Measurements from ENCODE around the gene RBM43. TPM values are rescaled to one million over a fixed set of nuclear protein-coding genes. Genes with fewer than 3 reads are reported as not detected.
"Not testable (repeated sequence)": the region's sequence is repeated elsewhere in the genome, so short reads cannot be mapped to it uniquely, and the experiment has no call there.

The RBM43 gene
- total RNA-seq, 2 donors from 2014 or later, result 2.0 to 5.3 TPM

DNA sequence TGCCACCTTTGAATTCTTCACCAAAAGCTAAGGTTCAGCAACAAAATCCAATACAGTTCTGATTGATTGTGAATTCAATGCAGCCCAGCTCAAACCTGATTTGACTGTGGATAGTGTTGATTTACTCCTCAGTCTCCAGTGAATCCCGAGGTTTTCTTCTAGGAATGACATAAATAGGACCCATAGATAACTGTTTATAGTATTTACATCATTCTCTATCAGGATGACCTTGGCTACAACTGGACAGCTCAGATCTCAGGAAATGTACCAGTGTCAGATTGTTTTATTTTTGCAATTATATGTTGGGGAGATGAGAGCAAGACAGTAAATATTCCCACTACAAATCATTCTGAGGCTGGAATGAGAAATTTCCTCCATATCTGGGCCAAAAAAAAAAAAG, 21.2 kb downstream of the RBM43 start:
- DNase-seq (ENCODE audit: low spot score), result no peak
- TF ChIP-seq, protein P1, sequence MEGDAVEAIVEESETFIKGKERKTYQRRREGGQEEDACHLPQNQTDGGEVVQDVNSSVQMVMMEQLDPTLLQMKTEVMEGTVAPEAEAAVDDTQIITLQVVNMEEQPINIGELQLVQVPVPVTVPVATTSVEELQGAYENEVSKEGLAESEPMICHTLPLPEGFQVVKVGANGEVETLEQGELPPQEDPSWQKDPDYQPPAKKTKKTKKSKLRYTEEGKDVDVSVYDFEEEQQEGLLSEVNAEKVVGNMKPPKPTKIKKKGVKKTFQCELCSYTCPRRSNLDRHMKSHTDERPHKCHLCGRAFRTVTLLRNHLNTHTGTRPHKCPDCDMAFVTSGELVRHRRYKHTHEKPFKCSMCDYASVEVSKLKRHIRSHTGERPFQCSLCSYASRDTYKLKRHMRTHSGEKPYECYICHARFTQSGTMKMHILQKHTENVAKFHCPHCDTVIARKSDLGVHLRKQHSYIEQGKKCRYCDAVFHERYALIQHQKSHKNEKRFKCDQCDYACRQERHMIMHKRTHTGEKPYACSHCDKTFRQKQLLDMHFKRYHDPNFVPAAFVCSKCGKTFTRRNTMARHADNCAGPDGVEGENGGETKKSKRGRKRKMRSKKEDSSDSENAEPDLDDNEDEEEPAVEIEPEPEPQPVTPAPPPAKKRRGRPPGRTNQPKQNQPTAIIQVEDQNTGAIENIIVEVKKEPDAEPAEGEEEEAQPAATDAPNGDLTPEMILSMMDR (IDR thresholded peaks at IDR 0.05), result no peak
- H3K36me3 ChIP-seq, result no peaks in the 10 kb centered on the region
- H3K27ac ChIP-seq, result no peak overlapping the region
- no peaks in the 10 kb centered on the region for H3K9me3 ChIP-seq
- ATAC-seq (ENCODE audit: insufficient number of reproducible peaks, low FRiP score, low read depth), result no peak
- no peaks in the 10 kb centered on the region for H3K27me3 ChIP-seq (replicated peaks; ENCODE audit: insufficient read depth)
- no peak overlapping the region for H3K4me3 ChIP-seq
- no peaks in the 10 kb centered on the region for H3K4me1 ChIP-seq (ENCODE audit: control insufficient read depth in 1 of 2, low read depth in 2 of 2)

DNA sequence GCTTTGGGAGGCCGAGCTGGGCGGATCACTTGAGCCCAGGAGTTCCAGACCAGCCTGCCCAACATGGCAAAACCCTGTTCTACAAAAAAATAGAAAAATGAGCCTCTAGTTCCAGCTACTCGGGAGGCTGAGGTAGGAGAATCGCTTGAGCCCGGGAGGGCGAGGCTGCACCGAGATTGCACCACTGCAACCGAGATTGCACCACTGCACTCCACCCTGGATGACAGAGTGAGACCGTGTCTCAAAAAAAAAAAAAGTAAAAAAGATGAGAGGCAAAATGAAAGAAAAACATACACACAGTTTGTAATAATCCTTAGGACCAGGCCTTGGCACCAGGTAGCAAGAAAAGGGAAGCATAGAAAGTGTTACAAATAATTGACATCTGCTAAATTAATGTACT, 22.0 kb downstream of the RBM43 start:
- TF ChIP-seq, protein P1 (IDR thresholded peaks at IDR 0.05), result no peak

DNA sequence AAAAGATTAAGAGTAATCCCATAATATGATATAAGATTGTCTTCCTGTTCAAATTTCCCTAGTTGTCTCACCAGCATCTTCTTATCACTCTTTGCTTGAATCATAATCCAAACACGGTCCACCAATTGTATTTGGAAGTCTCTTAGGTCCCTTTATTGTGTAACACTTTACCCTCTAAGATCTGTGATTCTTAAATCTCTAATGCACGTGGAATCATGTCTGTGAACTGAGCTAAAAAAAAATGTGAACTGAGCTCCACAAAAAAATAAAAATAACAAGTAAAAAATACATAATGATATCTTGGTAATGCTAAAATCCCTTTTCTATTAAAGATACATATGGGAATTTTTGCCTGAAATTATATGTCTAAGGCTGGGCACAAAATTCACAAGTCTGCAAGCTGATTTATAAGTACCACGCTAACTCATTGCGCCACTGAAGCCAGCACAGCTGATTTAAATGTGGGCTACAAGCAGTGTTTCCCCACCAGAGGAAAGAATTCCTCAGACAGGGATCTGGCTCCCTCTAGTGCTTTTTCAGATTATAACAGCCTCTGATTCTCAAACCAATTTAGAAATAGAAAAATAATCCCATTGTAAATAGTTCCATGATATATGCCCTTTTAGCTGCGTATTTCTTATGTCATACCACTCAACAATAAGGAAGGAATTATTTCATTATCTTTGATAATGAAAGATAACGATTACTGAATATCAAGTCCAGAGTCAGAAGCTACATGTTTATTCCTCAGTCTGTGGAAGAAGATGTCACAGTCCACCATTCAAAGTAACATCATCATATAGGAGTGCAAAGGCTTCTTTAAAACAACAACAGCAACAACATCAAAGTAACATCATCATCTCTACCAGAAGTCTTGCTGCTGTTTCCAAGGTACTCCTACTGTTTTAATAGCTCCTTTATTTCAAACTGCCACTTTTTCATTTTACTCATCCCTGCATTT, 22.9 kb downstream of the RBM43 start:
- no peaks in the 10 kb centered on the region for H3K36me3 ChIP-seq
- ATAC-seq (ENCODE audit: insufficient number of reproducible peaks, low FRiP score, low read depth), result peak; percentile 52
- DNase-seq (ENCODE audit: low spot score), result no peak
- H3K27me3 ChIP-seq (replicated peaks; ENCODE audit: insufficient read depth), result no peaks in the 10 kb centered on the region
- H3K9me3 ChIP-seq, result no peaks in the 10 kb centered on the region
- TF ChIP-seq, protein P1 (IDR thresholded peaks at IDR 0.05), result peak; percentile 85
- no peak overlapping the region for H3K4me3 ChIP-seq
- H3K4me1 ChIP-seq (ENCODE audit: control insufficient read depth in 1 of 2, low read depth in 2 of 2), result no peaks in the 10 kb centered on the region
- H3K27ac ChIP-seq, result no peak overlapping the region

More for the DNA sequence above, 22.0 kb downstream of the RBM43 start:
- H3K4me3 ChIP-seq, result no peak overlapping the region
- no peaks in the 10 kb centered on the region for H3K27me3 ChIP-seq (replicated peaks; ENCODE audit: insufficient read depth)
- no peaks in the 10 kb centered on the region for H3K36me3 ChIP-seq
- ATAC-seq (ENCODE audit: insufficient number of reproducible peaks, low FRiP score, low read depth) (no peak), DNase-seq (ENCODE audit: low spot score) (no peak)
- no peaks in the 10 kb centered on the region for H3K9me3 ChIP-seq
- no peaks in the 10 kb centered on the region for H3K4me1 ChIP-seq (ENCODE audit: control insufficient read depth in 1 of 2, low read depth in 2 of 2)
- H3K27ac ChIP-seq, result no peak overlapping the region

DNA sequence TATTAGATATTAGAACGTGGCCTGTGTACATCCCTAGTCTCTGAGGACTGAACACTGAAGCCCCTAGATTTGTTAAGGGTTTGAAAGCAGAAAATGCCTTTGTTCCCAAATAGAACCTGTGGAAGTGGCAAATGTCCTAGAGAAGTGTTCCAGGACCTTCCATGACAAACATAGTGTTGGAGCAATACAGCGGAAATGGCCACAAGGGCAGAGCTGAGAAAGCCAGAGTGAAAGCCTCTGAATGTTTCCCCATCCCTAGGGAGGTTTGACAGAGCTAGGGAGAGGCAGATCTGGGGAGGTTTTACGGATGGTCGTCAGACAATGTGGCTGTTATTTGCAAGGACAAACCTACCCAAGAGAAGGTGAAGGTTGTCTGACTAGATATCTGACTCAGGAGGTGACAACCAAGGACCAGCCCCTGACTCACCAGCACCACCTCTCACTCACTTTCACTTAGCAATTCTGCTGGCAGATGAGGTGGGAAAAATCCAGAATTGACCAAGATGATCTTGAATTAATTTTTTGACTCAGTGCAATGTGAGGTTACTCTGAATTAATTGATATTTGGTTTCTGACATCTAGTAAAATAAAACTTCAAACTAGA, 24.1 kb downstream of the RBM43 start:
- no peaks in the 10 kb centered on the region for H3K9me3 ChIP-seq
- no peak overlapping the region for H3K27ac ChIP-seq
- H3K27me3 ChIP-seq (replicated peaks; ENCODE audit: insufficient read depth), result no peaks in the 10 kb centered on the region
- no peak for DNase-seq (ENCODE audit: low spot score)
- TF ChIP-seq, protein P1 (IDR thresholded peaks at IDR 0.05), result no peak
- H3K4me3 ChIP-seq, result no peak overlapping the region
- no peaks in the 10 kb centered on the region for H3K4me1 ChIP-seq (ENCODE audit: control insufficient read depth in 1 of 2, low read depth in 2 of 2)
- no peak for ATAC-seq (ENCODE audit: insufficient number of reproducible peaks, low FRiP score, low read depth)
- no peaks in the 10 kb centered on the region for H3K36me3 ChIP-seq

GRCh38 chr2:151233760-151234159, 27.9 kb downstream of the RBM43 start:
- not testable (repeated sequence) for H3K27me3 ChIP-seq (replicated peaks; ENCODE audit: insufficient read depth); ATAC-seq (ENCODE audit: insufficient number of reproducible peaks, low FRiP score, low read depth); DNase-seq (ENCODE audit: low spot score); H3K4me1 ChIP-seq (ENCODE audit: control insufficient read depth in 1 of 2, low read depth in 2 of 2); H3K36me3 ChIP-seq; H3K4me3 ChIP-seq; H3K27ac ChIP-seq; H3K9me3 ChIP-seq

DNA sequence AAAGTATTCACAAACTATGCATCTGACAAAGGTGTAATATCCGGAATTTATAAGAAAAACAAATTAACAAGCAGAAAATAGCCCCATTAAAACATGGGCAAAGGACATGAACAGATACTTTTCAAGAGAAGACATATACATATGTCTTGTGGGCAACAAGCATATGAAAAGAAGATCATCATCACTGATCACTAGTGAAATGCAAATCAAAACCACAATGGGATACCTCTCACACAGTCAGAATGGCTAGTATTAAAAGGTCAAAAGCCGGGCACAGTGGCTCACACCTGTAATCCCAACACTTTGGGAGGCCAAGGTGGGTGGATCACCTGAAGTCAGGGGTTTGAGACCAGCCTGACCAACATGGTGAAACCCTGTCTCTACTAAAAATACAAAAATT, 28.4 kb downstream of the RBM43 start:
- not testable (repeated sequence) for H3K27me3 ChIP-seq (replicated peaks; ENCODE audit: insufficient read depth); H3K36me3 ChIP-seq; H3K4me3 ChIP-seq; H3K9me3 ChIP-seq; ATAC-seq (ENCODE audit: insufficient number of reproducible peaks, low FRiP score, low read depth); H3K4me1 ChIP-seq (ENCODE audit: control insufficient read depth in 1 of 2, low read depth in 2 of 2); DNase-seq (ENCODE audit: low spot score); H3K27ac ChIP-seq

Measured in thoracic aorta (tissue), 2 donors.